Adipocyte (in vitro differentiated cells): Measurements from ENCODE around the gene FLNB.

Source experiments
- DNase-seq: peaks from one replicate; pipeline ENCODE4 v3.0.0-alpha.2; 2015; ENCODE audit warnings: low read depth
- H3K27me3 ChIP-seq: replicated peaks from 2 replicates; pipeline ENCODE4 v1.7.0; 2013; ENCODE audit warnings: mild to moderate bottlenecking, low read length, moderate library complexity; ENCODE audit not compliant: control insufficient read depth, insufficient read depth
- H3K36me3 ChIP-seq: 2 replicates; pipeline ENCODE4 v1.7.0; 2013; ENCODE audit warnings: low read length, mild to moderate bottlenecking, moderate library complexity; ENCODE audit not compliant: control insufficient read depth, insufficient read depth, severe bottlenecking
- H3K4me1 ChIP-seq: 2 replicates; pipeline ENCODE4 v1.7.0; 2013; ENCODE audit warnings: mild to moderate bottlenecking, low read length, moderate library complexity; ENCODE audit not compliant: control insufficient read depth, insufficient read depth
- H3K4me3 ChIP-seq: 2 replicates; pipeline ENCODE4 v1.7.0; 2013; ENCODE audit warnings: mild to moderate bottlenecking, low read length, moderate library complexity
- H3K9ac ChIP-seq: 2 replicates; pipeline ENCODE4 v1.7.0; 2013; ENCODE audit warnings: mild to moderate bottlenecking, low read length, moderate library complexity
- H3K9me3 ChIP-seq: 2 replicates; pipeline ENCODE4 v1.7.0; 2013; ENCODE audit warnings: mild to moderate bottlenecking, low read length, moderate library complexity; ENCODE audit not compliant: control insufficient read depth

Gene FLNB

DNA sequence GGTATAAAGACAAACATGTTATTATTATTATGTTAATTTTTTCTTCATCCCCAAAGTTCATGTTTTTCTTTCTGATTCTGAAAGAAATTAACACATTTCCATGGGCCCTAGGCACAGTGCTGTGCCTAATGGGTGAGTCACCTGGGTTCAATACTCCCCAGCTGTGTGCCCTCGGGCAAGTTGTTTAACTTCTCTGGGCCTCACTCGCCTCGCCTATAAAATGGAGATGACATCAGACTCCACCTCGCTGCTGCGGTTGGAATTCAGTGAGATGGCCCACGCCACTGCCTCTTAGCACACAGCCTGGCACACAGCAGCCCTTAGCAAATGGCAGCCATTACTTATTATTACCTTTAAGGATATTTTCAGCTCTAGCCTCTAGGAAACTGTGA, 179.9 kb downstream of the FLNB start:
- H3K9ac ChIP-seq: no peak overlapping the region
- H3K27me3 ChIP-seq: peaks cover 6% of the 10 kb centered on the region
- H3K4me3 ChIP-seq: no peak overlapping the region
- peak; percentile 45 for DNase-seq
- no peaks in the 10 kb centered on the region for H3K36me3 ChIP-seq
- H3K9me3 ChIP-seq: no peaks in the 10 kb centered on the region
- no peaks in the 10 kb centered on the region for H3K4me1 ChIP-seq

GRCh38 chr3:58188921-58189451, 180.8 kb downstream of the FLNB start:
- Histone ChIP-seq H3K9me3 (no peaks in the 10 kb centered on the region), H3K4me1 (no peaks in the 10 kb centered on the region), H3K36me3 (no peaks in the 10 kb centered on the region), H3K4me3 (no peak overlapping the region), H3K9ac (no peak overlapping the region), H3K27me3 (peaks cover under 1% of the 10 kb centered on the region)
- DNase-seq: no peak

DNA sequence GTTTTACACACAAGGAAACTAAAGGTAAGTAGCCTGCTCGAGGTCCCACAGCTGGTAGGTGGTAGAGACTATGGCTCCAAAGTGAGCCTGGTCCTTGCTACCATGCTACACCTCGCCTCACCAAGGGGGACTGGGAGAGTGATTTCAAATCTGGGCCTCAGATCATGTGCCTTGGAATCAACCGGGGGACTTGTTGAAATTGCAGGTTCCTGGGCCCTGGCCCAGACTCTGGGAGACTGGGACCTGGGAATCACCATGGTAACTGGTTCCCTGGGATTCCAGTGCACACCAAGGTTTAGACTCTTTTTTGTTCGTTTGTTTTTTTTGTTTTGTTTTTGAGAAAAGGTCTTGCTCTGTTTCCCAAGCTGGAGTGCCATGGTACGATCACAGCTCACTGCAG, 181.5 kb downstream of the FLNB start:
- no peak overlapping the region for H3K4me3 ChIP-seq
- no peaks in the 10 kb centered on the region for H3K4me1 ChIP-seq
- no peak for DNase-seq
- no peaks in the 10 kb centered on the region for H3K36me3 ChIP-seq
- no peak overlapping the region for H3K9ac ChIP-seq
- H3K9me3 ChIP-seq: no peaks in the 10 kb centered on the region
- H3K27me3 ChIP-seq: no peaks in the 10 kb centered on the region

DNA sequence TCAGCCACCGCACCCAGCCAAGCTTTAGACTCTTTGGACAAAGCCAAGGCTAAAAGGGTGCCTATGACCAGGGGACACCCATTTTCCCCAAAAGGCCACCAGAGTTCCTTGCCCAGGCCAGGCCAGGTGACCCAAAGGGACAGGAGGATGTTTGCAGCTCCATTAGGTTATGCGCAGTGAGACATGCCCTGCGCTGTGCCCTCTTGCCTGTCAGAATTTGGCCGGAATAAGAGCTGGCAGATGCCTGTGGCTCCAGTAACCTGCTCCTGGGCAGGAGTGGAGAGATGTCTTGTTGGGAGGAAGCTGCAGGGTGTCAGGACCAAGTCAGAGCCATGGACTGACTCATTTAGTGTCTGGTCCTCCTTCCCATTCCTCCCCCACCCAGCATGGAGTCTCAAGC, 182.1 kb downstream of the FLNB start:
- Histone ChIP-seq H3K27me3 (no peaks in the 10 kb centered on the region), H3K36me3 (no peaks in the 10 kb centered on the region), H3K4me1 (no peaks in the 10 kb centered on the region), H3K9ac (no peak overlapping the region), H3K4me3 (no peak overlapping the region), H3K9me3 (no peaks in the 10 kb centered on the region)
- no peak for DNase-seq

DNA sequence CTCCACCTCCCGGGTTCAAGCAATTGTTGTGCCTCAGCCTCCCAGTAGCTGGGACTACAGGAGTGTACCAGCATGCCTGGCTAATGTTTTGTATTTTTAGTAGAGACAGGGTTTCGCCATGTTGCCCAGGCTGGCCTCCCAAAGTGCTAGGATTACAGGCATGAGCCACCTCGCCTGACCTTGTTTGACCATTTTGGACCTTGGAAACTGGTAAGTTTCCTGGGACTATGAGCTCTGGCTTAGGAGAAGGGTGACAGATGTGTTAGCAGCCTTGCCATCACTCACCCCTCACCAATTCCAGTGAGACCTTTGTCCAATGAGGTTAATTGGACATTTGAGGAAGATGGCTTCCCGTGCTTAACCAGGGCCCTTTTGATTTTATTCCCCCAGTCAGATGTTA, 182.7 kb downstream of the FLNB start:
- Histone ChIP-seq H3K27me3 (no peaks in the 10 kb centered on the region), H3K4me1 (no peaks in the 10 kb centered on the region), H3K9ac (no peak overlapping the region), H3K9me3 (no peaks in the 10 kb centered on the region), H3K36me3 (no peaks in the 10 kb centered on the region), H3K4me3 (no peak overlapping the region)
- no peak for DNase-seq

DNA sequence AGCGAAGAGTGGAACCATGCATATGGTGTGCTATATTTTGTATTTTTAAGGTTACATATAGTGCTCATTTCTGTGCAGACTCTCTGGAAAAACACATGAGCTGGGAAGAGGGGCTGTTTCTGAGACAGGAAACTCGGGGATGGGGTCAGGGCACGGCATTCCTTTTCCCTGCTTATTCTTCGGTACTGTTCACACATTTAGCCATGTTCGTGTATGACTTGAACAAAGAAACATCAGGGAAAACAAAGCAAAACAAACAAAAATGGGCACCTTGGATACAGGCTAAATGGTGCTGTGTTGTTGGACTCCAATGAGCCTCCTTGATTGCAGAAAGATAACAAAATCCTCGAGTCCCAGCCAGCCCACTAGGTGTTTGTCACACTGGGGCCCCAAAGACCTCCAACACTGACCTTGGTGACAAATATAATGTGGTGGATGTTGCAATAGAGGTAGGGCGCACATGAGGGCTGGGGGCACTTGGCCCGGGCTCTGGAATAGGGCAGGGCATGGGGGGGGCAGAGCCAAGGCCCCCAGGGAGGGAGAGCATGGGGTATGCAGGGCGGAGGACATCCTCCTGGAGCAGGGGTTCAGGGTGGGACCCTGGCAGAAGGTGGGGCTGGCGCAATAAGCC, 183.3 kb downstream of the FLNB start:
- Histone ChIP-seq H3K9me3 (no peaks in the 10 kb centered on the region), H3K36me3 (no peaks in the 10 kb centered on the region), H3K27me3 (no peaks in the 10 kb centered on the region), H3K4me1 (no peaks in the 10 kb centered on the region), H3K4me3 (no peak overlapping the region), H3K9ac (no peak overlapping the region)
- no peak for DNase-seq

GRCh38 chr3:58192069-58192468, 183.8 kb downstream of the FLNB start:
- H3K9ac ChIP-seq: no peak overlapping the region
- DNase-seq: no peak
- H3K4me1 ChIP-seq: no peaks in the 10 kb centered on the region

DNA sequence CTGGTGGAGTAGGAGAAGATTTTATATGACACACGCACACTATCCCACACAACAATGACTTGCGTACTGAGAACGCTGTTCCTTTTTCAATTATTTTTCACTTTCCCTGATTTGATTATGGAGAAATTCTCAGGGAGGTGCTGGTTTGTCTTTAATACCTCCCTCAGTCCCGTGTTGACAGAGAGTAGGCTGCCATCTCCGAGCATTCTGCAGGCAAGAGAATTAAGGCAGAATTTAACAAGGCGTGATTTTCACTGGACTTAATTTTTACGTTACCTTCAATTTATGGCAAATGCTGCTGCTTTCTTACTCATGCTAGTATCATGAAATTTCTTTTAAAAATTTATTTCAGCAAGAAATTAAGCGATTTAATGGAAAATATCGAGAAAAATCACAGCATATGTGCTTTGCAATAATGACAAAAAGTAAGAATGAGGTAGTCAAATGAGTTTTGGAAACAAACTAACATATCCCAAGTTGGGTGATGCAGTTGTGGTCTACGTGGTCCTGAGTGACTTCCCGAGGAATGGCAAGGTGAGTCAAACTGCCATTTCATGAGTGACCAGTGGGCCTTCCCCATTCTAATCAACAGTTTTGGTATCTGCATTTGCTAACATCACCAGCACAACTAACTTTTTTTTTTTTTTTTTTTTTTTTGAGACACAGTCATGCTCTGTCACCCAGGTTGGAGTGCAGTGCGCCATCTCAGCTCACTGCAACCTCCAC, 185.6 kb downstream of the FLNB start:
- no peak for DNase-seq
- peaks cover 5% of the 10 kb centered on the region for H3K4me1 ChIP-seq
- no peak overlapping the region for H3K9ac ChIP-seq
- H3K36me3 ChIP-seq: no peaks in the 10 kb centered on the region
- no peaks in the 10 kb centered on the region for H3K9me3 ChIP-seq
- no peak overlapping the region for H3K4me3 ChIP-seq
- H3K27me3 ChIP-seq: no peaks in the 10 kb centered on the region

More at GRCh38 chr3:58192069-58192468, 183.8 kb downstream of the FLNB start:
- Histone ChIP-seq H3K27me3 (no peaks in the 10 kb centered on the region), H3K9me3 (no peaks in the 10 kb centered on the region), H3K4me3 (no peak overlapping the region), H3K36me3 (no peaks in the 10 kb centered on the region)

DNA sequence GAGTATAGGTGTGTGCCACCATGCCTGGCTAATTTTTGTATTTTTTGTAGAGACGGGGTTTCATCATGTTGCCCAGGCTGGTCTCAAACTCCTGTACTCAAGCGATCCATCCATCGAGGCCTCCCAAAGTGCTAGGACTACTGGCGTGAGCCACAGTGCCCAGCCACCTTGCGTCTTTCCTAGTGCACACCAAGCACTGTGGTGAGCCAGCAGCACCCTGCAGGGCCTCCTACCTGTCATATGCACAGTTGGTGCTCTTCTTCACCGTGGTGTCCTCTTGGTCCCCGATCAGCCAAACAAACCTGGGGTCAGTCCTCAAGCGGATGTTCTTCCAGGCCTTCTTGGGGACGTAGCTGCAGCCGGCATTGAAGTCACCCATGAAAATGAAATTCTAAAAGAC, 189.4 kb downstream of the FLNB start:
- DNase-seq: no peak
- Histone ChIP-seq H3K4me3 (no peak overlapping the region), H3K9ac (no peak overlapping the region)

DNA sequence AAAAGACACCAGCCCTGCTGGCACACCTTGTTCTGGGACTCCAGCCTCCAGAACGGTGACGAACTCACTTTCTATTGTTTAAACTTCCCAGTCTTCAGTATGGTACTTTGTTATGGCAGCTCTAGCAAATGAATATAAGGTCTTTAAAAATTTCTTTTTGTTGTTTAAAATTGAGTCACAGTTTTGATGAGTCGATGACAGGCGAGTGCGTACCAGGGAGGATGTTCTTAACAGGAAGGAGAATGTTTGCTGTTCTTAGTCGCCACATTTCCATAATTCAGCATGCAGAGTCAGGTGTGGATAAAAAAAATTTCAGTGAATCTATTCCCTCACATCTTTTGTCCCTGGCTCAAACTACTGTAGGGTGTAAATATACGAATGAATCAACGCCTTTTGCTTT, 190.1 kb downstream of the FLNB start:
- Histone ChIP-seq H3K36me3 (no peaks in the 10 kb centered on the region), H3K9ac (no peak overlapping the region), H3K4me1 (peaks cover 7% of the 10 kb centered on the region), H3K4me3 (no peak overlapping the region), H3K9me3 (peaks cover 4% of the 10 kb centered on the region), H3K27me3 (no peaks in the 10 kb centered on the region)
- no peak for DNase-seq

More for the DNA sequence above, 189.4 kb downstream of the FLNB start:
- no peaks in the 10 kb centered on the region for H3K27me3 ChIP-seq
- H3K4me1 ChIP-seq: peaks cover 7% of the 10 kb centered on the region
- H3K9me3 ChIP-seq: peaks cover 4% of the 10 kb centered on the region
- H3K36me3 ChIP-seq: no peaks in the 10 kb centered on the region

DNA sequence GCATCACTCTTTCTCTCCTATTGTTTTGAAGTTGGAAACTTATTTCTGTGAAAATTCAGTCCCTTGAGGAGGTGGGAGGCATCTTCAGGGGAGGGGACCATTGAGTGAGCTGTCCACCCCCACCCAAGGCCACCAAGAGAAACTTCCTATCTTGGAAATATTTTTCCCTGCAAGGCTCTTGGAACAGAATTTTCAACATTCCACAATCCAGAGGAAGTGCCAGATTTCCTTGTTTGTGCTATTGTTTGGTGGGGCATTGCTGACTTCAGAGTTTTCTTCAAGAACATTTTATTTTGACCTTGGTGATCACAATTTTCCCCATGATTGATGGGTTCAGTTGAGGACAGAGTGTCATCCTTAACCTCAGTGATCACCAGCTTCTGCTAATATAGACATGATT, 190.6 kb downstream of the FLNB start:
- no peak overlapping the region for H3K9ac ChIP-seq
- no peaks in the 10 kb centered on the region for H3K36me3 ChIP-seq
- DNase-seq: no peak
- no peaks in the 10 kb centered on the region for H3K27me3 ChIP-seq
- H3K4me1 ChIP-seq: peaks cover 7% of the 10 kb centered on the region
- peaks cover 4% of the 10 kb centered on the region for H3K9me3 ChIP-seq
- H3K4me3 ChIP-seq: no peak overlapping the region
